GM19463 (cell line): ENCODE results near the gene TRIM26.
"Not testable (repeated sequence)": the region's sequence is repeated elsewhere in the genome, so short reads cannot be mapped to it uniquely, and the experiment has no call there.

Source experiments
- ATAC-seq: cut with Tn5 transposase; IDR thresholded peaks from one replicate; pipeline ENCODE4 v1.9.1; 2021; ENCODE audit warnings: mild to moderate bottlenecking, moderate library complexity; ENCODE audit not compliant: unreplicated experiment

The TRIM26 gene

DNA sequence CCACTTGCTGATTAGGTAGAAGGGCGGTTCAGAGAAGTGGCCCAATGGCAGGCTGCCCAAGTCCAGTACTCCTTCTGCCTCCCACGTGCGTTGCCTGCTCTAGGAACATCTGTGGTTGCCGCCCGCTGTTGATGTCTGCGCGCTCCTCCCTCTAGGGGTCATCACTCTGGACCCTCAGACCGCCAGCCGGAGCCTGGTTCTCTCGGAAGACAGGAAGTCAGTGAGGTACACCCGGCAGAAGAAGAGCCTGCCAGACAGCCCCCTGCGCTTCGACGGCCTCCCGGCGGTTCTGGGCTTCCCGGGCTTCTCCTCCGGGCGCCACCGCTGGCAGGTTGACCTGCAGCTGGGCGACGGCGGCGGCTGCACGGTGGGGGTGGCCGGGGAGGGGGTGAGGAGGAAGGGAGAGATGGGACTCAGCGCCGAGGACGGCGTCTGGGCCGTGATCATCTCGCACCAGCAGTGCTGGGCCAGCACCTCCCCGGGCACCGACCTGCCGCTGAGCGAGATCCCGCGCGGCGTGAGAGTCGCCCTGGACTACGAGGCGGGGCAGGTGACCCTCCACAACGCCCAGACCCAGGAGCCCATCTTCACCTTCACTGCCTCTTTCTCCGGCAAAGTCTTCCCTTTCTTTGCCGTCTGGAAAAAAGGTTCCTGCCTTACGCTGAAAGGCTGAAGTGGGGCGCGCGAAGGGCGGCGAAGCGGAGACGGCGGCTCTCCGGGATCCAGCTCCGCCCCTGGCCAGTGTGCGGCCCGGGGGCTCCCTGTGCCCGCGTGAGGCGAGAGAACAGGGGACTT, 41.3 kb downstream of the TRIM26 start:
- ATAC-seq = no peak

DNA sequence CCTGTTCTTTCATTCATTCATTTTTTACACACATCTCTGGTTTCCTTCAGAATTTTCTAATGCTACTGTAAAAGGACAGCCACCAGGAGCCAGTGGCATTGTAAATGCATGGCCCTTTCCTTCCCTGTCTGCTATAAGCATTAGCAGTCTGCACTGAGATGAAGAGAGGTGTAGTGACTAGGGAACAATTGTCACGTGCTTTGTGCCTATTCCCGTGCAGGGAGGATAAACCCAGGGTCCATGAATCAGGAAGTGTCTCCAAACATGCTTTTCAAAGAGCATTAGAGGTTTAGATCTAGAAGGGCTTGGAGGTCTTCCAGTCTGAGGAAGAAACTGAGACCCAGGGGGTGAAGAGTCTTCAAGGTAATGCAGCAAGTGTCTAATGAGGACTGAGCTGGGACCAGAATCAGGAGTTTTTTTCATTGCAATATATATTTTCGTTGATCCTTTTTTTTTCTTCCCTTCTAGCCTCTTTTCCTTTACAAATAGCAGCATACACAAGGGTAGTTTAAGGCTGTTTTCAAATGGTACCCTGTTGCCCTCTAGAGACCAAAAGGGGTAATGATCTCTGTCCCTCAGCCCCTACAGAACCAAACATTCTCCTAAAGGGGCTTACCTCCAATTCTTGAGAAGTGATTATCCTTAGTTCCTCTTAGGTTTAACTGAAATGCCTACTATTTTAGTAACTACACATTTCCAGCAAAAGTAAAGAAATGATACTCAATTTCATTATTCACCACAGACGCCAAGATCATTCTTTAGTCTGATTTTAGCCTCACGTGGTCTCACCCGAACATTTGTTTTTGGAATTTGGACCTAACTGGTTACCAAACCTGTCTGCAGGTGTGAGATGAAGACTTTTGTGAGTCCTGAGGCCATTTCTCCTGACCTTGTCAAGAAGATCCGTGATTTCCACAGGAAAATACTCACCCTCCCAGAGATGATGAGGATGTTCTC, 43.3 kb downstream of the TRIM26 start:
- ATAC-seq = no peak

DNA sequence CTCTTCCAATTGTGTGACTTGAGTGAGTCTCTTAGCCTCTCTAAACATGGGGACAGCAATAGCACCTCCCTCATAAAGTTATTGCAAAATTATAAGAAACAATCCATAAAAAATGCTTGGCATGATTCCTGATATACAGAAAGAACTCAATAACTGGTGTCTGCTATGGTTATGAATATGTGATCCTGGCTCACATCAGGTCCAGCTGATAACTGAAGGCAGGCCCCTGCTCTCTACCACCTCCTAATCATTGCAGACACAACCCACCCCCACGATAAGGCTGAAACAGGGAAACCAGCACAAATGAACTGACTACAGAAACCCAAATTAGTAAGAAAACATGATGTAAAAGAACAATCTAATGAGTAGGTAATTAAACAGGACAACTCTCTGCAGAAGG, 44.5 kb downstream of the TRIM26 start:
- ATAC-seq = no peak

DNA sequence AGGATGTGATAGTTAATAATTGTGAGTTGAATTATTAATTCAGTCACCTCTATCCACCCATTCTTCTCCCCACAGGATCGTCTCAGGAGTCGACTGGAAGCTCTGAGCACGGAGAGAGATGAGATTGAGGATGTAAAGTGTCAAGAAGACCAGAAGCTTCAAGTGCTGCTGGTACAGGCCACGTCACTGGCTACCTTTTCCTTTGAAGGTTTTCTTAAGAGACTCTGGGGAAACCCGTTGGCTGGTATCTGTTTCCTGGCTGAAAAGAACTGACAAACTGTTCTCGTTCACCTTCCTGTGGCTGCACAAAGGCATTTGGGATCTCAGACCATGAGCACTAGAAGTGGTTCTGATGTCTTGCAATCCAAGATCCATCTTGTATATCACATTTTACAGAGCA, 46.1 kb downstream of the TRIM26 start:
- ATAC-seq = no peak

DNA sequence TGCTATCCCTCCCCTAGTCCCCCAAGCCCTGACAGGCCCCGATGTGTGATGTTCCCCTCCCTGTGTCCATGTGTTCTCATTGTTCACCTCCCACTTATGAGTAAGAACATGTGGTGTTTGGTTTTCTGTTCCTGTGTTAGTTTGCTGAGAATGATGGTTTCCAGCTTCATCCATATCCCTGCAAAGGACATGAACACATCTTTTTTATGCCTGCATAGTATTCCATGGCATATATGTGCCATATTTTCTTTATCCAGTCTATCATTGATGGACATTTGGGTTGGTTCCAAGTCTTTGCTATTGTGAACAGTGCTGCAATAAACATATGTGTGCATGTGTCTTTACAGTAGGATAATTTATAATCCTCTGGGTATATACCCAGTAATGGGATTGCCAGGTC, 48.0 kb downstream of the TRIM26 start:
- not testable (repeated sequence) for ATAC-seq

DNA sequence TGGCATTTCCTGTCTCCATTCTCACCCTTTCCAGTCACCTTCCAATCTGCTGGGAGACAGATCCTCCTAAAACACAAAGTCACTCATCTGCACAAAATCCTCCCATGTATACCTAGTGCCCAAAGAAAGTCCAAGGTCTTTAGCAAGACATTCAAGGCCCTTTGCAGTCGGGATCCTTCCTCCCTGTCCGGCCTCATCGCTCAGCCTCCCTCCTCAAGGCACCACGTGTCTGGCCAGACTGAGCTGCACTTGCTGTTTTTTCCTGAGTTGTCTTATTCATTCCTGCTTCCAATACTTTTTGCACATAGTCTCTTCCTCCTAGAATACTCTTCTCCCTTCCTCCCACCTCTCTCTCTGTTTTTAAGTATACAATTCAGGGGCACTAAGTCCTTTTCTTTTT, 48.5 kb downstream of the TRIM26 start:
- ATAC-seq = no peak

DNA sequence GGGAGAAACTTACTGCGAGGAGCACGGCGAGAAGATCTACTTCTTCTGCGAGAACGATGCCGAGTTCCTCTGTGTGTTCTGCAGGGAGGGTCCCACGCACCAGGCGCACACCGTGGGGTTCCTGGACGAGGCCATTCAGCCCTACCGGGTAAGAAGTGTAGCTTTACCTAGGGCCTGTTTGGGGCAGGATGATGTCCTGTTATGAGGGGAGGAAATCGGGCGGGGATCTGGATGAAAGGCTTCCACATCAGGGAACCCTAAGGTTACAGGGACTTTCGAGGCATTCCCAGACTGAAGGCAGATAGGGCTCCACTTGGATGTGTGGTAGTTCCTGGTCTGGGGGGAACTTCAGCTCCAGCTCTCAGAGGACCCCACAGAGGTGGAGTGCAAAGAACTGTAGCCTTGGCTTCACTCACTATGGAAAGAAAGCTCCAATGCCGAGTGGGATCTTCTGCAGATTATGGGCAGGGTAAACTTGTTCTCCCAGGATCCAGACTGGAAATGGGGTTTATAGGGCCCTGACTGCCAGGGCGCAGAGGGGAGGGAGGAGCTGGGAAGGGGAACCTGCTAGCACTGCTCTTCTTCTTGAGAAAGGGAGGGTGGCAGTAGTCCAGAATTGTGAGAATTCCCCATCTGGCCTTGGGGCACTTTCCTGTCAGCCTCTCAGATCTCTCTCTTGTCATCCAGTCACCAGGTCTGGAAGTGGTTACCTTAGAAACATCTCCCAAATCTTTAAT, 49.1 kb downstream of the TRIM26 start:
- ATAC-seq = no peak

DNA sequence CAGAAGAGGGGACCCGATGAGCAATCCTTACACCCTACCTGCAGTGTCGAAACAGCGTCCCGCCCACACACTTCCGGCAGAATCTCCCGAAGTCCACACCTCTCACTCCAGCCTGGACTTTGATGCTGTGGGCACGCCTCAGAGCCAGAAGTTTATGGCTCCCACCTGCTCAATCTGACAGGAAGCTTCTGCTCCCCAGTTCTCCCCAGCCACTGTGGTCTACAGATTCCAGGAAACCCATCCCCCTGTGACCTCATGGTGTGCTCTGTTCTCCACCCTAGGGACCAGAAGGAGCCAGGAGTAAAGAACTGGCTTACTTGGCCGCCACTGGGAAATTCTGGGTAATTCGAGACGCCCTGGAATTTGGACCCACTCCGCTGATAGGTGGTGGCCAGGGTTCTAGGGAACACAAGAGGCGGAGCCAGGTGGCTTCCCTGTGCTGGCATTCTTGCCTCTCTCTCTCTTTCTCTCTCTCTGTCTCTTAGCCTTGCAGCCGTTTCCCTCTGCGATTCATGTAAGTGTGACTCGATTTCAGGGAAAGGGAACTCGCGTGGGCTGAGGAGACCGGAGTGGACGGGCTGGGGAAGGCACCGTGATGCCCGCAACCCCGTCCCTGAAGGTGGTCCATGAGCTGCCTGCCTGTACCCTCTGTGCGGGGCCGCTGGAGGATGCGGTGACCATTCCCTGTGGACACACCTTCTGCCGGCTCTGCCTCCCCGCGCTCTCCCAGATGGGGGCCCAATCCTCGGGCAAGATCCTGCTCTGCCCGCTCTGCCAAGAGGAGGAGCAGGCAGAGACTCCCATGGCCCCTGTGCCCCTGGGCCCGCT, 49.9 kb downstream of the TRIM26 start, which contains the start of gene TRIM15:
TSS of gene TRIM15 (plus strand) at position 457 of the 828 bp plus-strand sequence. CDS start at position 596, 139 bp downstream.
- no peak for ATAC-seq

DNA sequence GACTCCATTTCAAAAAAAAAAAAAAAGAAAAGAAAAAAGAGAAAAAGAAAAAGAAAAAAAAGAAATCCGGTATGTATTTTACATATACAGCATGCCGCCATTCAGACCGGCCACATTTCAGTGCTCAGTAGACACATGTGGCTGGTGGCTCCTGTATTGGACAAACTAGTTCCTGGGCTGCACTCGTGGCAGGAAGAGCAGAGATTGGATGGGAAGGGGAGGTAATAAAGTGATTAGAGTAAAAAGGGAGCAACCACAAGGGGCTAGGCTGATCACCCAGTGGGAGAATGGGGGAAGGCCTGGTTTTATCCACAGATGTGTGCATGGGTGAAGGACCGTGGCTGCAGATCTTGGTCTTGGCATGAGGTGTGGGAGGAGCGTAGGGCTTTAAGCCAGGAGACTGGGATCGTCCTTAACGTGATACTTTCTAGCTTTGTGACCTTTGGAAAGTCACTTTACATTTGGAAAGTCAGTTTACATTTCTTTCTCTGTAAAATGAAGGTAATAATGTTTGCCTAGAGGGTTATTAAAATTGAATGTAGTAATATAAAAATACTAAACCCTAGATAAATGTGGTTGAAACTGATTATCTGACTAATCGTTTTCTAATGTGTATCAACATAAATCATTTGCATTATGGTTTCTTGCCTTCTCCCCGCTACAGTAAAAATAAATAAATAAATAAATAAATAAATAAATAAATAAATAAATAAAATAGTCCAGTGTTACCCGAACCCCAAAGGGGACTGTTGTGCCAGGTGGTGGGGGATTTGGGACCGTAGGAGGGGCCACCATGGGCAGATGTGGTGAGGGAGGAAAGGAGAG, 50.7 kb downstream of the TRIM26 start:
- ATAC-seq = no peak

DNA sequence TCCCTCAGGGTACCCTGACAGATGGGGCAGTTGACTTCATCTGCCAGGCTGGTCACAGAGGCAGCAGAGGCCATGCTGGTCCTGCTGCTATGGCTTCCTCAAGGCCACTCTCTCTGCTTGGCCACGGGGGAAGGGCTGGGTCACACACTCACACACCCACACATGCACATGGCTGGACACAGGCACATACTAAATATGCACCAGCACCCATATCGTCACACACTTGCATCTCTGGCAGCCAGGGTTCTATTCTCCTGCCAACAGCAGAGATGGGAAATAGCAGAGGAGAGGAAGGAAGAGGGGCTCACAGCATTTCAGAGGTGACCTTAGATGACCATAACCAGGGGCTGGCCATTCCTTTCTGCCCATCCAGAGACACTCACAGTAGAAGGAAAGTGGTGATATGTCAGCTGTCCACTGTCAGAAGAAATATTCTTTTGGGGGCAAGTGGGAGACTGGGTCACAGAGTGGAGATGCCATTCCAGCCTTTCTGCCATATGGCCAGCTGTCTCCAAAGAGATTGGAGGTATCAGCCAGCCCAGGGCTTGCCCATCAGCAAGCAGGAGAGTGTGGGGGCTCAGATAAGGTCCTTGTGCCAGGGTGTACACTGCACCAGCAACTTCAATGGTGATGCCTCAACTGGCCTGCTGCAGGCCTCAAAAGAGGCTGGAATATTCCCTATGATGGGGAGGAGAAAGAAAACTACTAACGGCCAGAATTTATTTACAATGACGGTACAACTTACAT, 52.2 kb downstream of the TRIM26 start, which contains the start of gene TRIM10:
TSS of gene TRIM10 (minus strand) at position 427 of the 747 bp plus-strand sequence. CDS start at position 74, 353 bp downstream.
- no peak for ATAC-seq

DNA sequence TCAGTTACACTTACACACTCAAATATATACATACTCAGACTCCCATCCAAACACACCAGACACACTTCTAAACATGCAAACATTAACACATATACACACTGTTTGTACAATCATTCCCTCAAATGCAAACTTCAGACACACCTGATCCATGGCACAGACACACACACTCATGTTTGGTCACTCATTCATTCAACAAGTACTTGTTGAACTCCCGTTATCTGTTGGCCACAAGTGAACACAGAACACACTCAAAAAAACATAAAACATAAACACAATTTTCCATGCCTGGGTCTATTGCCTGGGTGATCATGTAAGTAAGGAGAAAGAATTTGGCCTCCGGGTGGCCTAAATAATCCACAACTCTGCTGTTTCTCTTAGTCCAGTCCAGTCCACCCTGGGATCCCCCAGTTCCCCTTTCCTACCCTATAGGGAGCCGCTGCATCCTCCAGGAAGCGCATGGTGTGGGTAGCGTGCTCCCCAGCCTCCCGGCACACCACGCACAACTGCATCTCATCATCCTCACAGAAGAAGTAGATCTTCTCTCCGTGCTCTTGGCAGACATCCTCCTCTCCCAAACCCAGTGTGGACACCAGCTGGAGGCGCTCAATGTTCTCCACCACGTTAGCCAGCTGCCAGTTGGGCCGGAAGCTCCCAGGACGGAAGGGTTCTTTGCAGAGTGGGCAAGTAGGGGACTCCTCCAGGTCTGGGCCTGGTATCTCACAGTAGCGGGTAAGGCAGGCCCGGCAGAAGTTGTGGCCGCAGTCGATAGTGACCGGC, 53.0 kb downstream of the TRIM26 start:
- no peak for ATAC-seq

DNA sequence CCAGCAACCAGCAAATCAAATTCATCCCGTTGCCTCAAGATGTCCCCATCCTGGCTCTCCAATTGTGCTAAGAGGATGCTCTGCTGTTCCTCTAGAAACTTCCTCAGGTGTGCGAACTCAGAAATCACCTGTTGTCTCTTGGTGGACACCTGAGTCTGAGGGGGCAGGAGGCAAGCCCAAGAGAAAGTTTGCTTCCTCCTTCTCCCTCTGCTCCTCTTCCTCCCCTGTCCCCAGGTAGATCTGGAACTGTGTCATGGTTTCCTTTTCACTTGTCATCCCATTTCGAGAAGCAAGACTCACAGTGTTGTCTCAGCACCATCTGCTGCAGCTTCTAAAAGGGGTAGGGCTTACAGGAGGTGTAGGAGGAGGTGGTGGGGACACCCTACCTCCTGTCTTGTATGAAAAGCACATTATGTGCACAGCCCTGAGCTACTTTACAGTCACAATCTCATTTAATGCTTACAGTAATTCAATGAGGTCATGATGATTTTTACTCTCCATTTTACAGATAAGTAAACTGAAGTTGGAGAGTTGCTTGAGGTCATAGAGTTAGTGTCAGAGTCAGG, 54.6 kb downstream of the TRIM26 start:
- ATAC-seq = no peak

DNA sequence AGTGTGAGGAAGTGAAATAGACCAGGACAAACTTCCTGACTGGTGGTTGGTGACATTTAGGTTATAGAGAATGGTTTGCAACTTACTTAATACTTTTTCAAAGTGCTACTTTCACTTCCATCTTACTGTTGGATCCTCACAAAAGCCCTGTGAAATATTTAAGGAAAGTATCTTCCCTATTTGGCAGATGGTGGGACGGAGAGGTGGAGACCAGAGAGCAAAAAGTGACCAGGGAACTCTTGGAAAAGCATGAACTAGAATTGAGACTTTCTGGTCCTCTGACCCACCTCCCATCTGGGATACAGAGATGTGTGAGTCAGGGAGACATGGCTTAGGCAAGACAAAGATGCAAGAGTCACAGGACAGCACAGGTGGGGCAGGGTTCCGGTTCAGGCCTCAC, 55.2 kb downstream of the TRIM26 start:
- ATAC-seq = no peak

DNA sequence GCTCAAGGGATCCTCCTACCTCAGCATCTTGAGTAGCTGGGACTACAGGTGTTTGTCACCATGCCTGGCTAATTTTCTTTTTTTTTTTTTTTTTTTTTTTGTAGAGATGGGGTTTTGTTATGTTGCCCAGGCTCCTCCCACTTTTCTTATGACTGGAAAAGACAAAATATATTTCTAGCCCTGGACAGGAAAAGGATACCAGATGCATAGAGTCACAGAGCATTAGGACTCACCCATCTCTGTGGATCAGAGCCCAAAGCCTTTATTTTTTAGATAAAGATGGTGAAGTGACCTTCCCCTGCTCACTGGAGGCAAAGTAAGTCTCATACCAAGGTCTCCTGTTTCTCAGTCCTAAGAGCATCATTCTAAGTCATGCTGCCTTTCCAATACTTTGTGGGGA, 55.6 kb downstream of the TRIM26 start:
- ATAC-seq = no peak

DNA sequence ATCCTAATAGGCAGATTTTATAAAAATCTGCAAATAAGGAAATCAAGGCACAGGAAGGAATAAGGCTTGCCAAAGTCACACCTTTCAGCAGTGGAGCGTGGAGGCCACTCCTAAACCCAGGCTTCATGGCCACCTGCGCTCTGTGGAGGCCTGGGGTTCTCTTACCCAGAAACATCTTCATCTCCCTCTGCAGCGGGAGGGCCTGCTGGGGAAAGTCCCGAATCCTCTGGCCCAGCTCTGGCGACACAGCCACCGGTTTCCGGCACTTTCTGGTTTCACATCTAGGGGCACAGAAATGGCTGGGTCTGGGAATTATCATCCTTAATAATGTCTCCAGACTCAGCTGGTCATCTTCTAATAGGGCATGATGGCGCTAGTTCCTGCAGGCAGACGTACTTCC, 56.4 kb downstream of the TRIM26 start:
- ATAC-seq = no peak

DNA sequence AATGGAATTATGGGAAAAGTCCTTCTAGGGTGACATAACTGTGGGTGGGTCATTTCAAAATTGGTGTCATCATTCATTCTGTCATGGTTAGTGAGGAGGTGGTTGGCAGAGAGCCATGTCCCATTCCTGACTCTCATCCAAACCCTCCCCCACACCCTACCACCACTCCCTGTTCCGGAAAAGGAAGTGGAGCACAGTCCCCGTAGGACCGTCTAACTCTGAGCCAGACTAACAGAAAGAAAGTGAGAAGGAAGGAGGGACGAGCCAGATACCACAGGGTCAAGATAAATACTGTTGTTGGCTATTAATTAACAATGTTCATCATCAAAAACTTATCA, 57.0 kb downstream of the TRIM26 start:
- ATAC-seq = no peak

DNA sequence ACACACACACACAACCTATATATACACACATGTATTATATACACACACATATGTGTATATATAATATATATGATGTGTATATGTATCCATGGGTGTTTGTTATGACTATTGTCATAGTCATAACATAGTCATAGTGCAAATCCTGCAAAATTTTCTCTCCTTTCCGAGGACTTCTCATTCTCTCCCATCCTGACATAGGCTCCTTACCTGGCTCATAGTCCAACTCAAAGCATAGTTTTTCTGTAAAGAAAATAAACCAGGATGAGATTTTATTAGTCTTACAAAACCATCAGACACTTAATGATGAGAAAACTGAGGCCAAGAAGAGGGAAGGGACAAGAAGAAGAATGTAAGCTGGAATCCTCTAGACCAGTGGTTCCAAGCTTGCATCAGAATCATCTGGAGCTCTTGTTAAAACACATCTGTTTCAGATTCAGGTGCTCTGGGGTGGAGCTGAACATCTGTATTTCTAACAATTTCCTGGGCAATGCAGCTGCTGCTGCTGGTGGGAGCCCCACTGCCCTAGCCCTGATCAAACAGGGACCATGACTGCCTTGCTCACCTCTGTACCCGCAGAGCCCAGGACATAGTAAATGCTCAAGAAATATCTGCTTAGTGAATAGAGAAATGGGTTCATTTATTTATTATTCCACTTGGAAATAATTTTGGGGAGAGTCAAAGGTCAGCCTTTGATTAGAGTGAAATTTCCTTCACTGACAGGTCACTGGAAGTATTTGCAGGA, 57.5 kb downstream of the TRIM26 start:
- ATAC-seq = no peak
